Nephron progenitor cell (in vitro differentiated cells): ENCODE results near the gene CGB5.
"Not testable (repeated sequence)": the region's sequence is repeated elsewhere in the genome, so short reads cannot be mapped to it uniquely, and the experiment has no call there.

Source experiments
- DNase-seq: peaks from one replicate; pipeline ENCODE4 v3.0.0; 2021
- H3K27ac Mint-ChIP-seq: 2 replicates; pipeline ENCODE4 v1.8.0; 2021; ENCODE audit warnings: mild to moderate bottlenecking, moderate library complexity, mixed read lengths
- H3K27me3 Mint-ChIP-seq: 2 replicates; pipeline ENCODE4 v1.8.0; 2021; ENCODE audit warnings: mild to moderate bottlenecking, low read depth, mixed read lengths; ENCODE audit not compliant: poor library complexity
- H3K36me3 Mint-ChIP-seq: 2 replicates; pipeline ENCODE4 v1.8.0; 2021; ENCODE audit warnings: low read depth, mixed read lengths
- H3K4me1 Mint-ChIP-seq: 2 replicates; pipeline ENCODE4 v1.8.0; 2021; ENCODE audit warnings: mixed read lengths
- H3K4me3 Mint-ChIP-seq: 2 replicates; pipeline ENCODE4 v1.8.0; 2021; ENCODE audit warnings: mild to moderate bottlenecking, moderate library complexity, mixed read lengths
- H3K9me3 Mint-ChIP-seq: 2 replicates; pipeline ENCODE4 v1.8.0; 2021; ENCODE audit warnings: mild to moderate bottlenecking, moderate library complexity, mixed read lengths
- TF ChIP-seq, protein P1 (sequence below): fragments of 200-600 bp; sonication (generic); IDR thresholded peaks from 2 replicates; pipeline ENCODE4 v1.5.0; 2021; ENCODE audit warnings: antibody characterized with exemption

CGB5 gene

DNA sequence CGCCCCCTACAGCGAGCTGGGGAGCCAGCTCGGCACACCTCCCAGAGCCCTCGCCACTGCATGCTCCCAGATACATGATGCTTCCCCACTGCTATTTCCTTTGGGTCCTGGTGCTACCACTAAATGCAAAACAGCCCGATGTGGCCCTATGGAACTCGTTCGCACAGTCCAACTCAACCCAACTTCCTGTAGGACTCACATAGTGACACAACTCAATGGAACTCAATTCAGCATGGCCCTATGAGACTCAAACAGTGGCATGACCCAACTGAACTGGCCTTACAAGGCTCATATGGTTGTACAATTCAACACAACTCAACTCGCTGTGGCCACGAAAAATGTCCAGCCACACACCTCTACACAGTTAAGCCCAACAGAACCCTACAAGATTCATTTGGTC, 25.4 kb downstream of the CGB5 start:
- peaks cover 43% of the 10 kb centered on the region for H3K9me3 Mint-ChIP-seq
- TF ChIP-seq, protein P1, sequence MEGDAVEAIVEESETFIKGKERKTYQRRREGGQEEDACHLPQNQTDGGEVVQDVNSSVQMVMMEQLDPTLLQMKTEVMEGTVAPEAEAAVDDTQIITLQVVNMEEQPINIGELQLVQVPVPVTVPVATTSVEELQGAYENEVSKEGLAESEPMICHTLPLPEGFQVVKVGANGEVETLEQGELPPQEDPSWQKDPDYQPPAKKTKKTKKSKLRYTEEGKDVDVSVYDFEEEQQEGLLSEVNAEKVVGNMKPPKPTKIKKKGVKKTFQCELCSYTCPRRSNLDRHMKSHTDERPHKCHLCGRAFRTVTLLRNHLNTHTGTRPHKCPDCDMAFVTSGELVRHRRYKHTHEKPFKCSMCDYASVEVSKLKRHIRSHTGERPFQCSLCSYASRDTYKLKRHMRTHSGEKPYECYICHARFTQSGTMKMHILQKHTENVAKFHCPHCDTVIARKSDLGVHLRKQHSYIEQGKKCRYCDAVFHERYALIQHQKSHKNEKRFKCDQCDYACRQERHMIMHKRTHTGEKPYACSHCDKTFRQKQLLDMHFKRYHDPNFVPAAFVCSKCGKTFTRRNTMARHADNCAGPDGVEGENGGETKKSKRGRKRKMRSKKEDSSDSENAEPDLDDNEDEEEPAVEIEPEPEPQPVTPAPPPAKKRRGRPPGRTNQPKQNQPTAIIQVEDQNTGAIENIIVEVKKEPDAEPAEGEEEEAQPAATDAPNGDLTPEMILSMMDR, result no peak
- DNase-seq, result no peak
- no peak overlapping the region for H3K27ac Mint-ChIP-seq
- peaks cover 21% of the 10 kb centered on the region for H3K36me3 Mint-ChIP-seq
- peaks cover 58% of the 10 kb centered on the region for H3K27me3 Mint-ChIP-seq
- H3K4me3 Mint-ChIP-seq, result no peak overlapping the region
- peaks cover 78% of the 10 kb centered on the region for H3K4me1 Mint-ChIP-seq

DNA sequence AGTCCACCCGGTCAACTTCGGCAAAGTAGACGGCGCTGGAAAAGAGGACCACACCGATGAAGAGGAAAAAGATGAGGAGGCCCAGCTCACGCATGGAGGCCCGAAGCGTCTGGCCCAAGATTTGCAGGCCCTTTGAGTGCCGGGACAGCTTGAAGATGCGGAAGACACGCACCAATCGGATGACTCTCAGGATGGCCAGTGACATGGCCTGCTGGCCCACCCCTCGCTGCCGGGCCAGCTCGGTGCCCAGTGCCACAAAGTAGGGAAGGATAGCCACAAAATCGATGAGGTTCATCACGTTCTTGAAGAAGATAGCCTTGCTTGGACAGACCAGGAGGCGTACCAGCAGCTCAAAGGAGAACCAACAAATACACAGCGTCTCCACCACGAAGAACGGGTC, 26.8 kb downstream of the CGB5 start:
- Mint-ChIP-seq H3K9me3 (peaks cover 43% of the 10 kb centered on the region), H3K27ac (no peak overlapping the region), H3K27me3 (peaks cover 61% of the 10 kb centered on the region), H3K4me1 (peaks cover 72% of the 10 kb centered on the region), H3K4me3 (no peak overlapping the region), H3K36me3 (peaks cover 21% of the 10 kb centered on the region)
- TF ChIP-seq, protein P1, result no peak
- no peak for DNase-seq

- Mint-ChIP-seq H3K27me3 (peaks cover 57% of the 10 kb centered on the region), H3K27ac (no peak overlapping the region), H3K4me3 (peak overlapping the region; percentile 74), H3K9me3 (peaks cover 43% of the 10 kb centered on the region), H3K4me1 (peaks cover 56% of the 10 kb centered on the region), H3K36me3 (peaks cover 21% of the 10 kb centered on the region)
- TF ChIP-seq, protein P1, result no peak
- peak; percentile 82 for DNase-seq
Observed at GRCh38 chr19:49071860-49072547, 28.4 kb downstream of the CGB5 start.

GRCh38 chr19:49073514-49074378, 30.1 kb downstream of the CGB5 start:
- TF ChIP-seq, protein P1, result no peak
- DNase-seq, result no peak
- H3K27ac Mint-ChIP-seq, result no peak overlapping the region
- H3K4me3 Mint-ChIP-seq, result peak overlapping the region; percentile 80
- peaks cover 21% of the 10 kb centered on the region for H3K36me3 Mint-ChIP-seq
- peaks cover 40% of the 10 kb centered on the region for H3K9me3 Mint-ChIP-seq
- peaks cover 64% of the 10 kb centered on the region for H3K27me3 Mint-ChIP-seq
- H3K4me1 Mint-ChIP-seq, result peaks cover 39% of the 10 kb centered on the region

- TF ChIP-seq, protein P1, result peak; percentile 65
- not testable (repeated sequence) for H3K4me3 Mint-ChIP-seq, H3K27ac Mint-ChIP-seq
- Mint-ChIP-seq H3K27me3 (peaks cover 55% of the 10 kb centered on the region), H3K9me3 (peaks cover 29% of the 10 kb centered on the region), H3K4me1 (peaks cover 28% of the 10 kb centered on the region), H3K36me3 (peaks cover 12% of the 10 kb centered on the region)
- peak; percentile 61 for DNase-seq
Observed at GRCh38 chr19:49074869-49075268, 31.2 kb downstream of the CGB5 start.
